Endothelial cell of umbilical vein (primary cell): ENCODE measurements around the gene PDE1C. TPM values are rescaled to one million over a fixed set of nuclear protein-coding genes. Genes with fewer than 3 reads are reported as not detected.
A peak's percentile ranks its signal among the peaks of the same experiment; 100 is the strongest.

Experiments
- BruUV-seq: library from RNA; stranded (reverse); fragments of 400-500 nt; replicated peaks from 2 replicates; lab custom pipeline; 2021; lab: Mats Ljungman, UMichigan
- CTCF ChIA-PET: fragments of 300-600, 350-600 bp; sonication (Branson Sonifier 250); formaldehyde crosslinking; loops from one replicate; lab custom pipeline; 2021; ENCODE audit warnings: antibody characterized with exemption, inconsistent platforms; lab: Charles Lee
- POLR2A ChIA-PET: fragments of 300-600, 350-600 bp; sonication (Branson Sonifier 250); formaldehyde crosslinking; loops from one replicate; lab custom pipeline; 2021; ENCODE audit warnings: antibody characterized with exemption, inconsistent platforms; lab: Charles Lee
- DNase-seq: peaks from one replicate; pipeline ENCODE4 v3.0.0-alpha.2; 2011; ENCODE audit warnings: low read depth, low spot score
- FAIRE-seq: peaks from 2 replicates; lab custom pipeline; 2011; peaks lifted over from hg19 to GRCh38; lab: Jason Lieb, UNC
- H2AFZ ChIP-seq: 2 replicates; pipeline ENCODE4 v1.6.0; 2012; ENCODE audit warnings: low read depth, low read length, control low read depth, inconsistent platforms
- H3K27ac ChIP-seq: 2 replicates; pipeline ENCODE4 v1.5.1; 2011; ENCODE audit warnings: low read depth, mild to moderate bottlenecking, control low read depth, low read length, moderate library complexity; ENCODE audit not compliant: insufficient read depth
- H3K27me3 ChIP-seq, 2 experiments: 2 replicates each; pipeline versions ENCODE4 v1.6.0 to v1.6.1; 2011; ENCODE audit warnings: low read length in 2 of 2, mixed read lengths in 1 of 2; ENCODE audit not compliant: control insufficient read depth in 2 of 2, insufficient read depth in 2 of 2
- H3K36me3 ChIP-seq, 2 experiments: 2 replicates in 1 of 2; 3 replicates in 1 of 2; pipeline ENCODE4 v1.5.1; 2011; ENCODE audit warnings: low read length in 2 of 2, mild to moderate bottlenecking in 1 of 2, moderate library complexity in 1 of 2; ENCODE audit not compliant: control insufficient read depth in 2 of 2, insufficient read depth in 2 of 2; ENCODE audit errors: extremely low read depth in 1 of 2
- H3K4me1 ChIP-seq: 3 replicates; pipeline ENCODE4 v1.5.1; 2011; ENCODE audit warnings: mild to moderate bottlenecking, low read length; ENCODE audit not compliant: control insufficient read depth, insufficient read depth; ENCODE audit errors: extremely low read depth
- H3K4me2 ChIP-seq: 2 replicates; pipeline ENCODE4 v1.6.1; 2011; ENCODE audit warnings: low read length, control low read depth, mixed read lengths; ENCODE audit not compliant: insufficient read depth
- H3K4me3 ChIP-seq, 3 experiments: fragments of 200-600 bp in 1 of 3; sonication (generic), shearing (Covaris generic) in 1 of 3; replicated peaks in 1 of 3; 2 replicates each; pipeline ENCODE4 v1.5.1; 2011 to 2016; ENCODE audit warnings: control low read depth in 3 of 3, low read length in 3 of 3, mild to moderate bottlenecking in 2 of 3, inconsistent platforms in 1 of 3, low read depth in 1 of 3, moderate library complexity in 1 of 3; ENCODE audit not compliant: insufficient read depth in 1 of 3
- H3K79me2 ChIP-seq: 2 replicates; pipeline ENCODE4 v1.6.0; 2012; ENCODE audit warnings: low read length, inconsistent platforms; ENCODE audit not compliant: control insufficient read depth, insufficient read depth
- H3K9ac ChIP-seq: replicated peaks from 2 replicates; pipeline ENCODE3; 2011; ENCODE audit warnings: low read length, control low read depth; ENCODE audit not compliant: insufficient read depth; ENCODE audit errors: extremely low read depth
- H3K9me1 ChIP-seq: replicated peaks from 3 replicates; pipeline ENCODE4 v1.6.0; 2011; ENCODE audit warnings: mild to moderate bottlenecking, low read length; ENCODE audit not compliant: control insufficient read depth, insufficient read depth; ENCODE audit errors: extremely low read depth
- H3K9me3 ChIP-seq: replicated peaks from 2 replicates; pipeline ENCODE4 v1.5.1; 2012; ENCODE audit warnings: low read length, inconsistent platforms; ENCODE audit not compliant: control insufficient read depth, insufficient read depth
- H4K20me1 ChIP-seq: replicated peaks from 2 replicates; pipeline ENCODE3; 2011; ENCODE audit warnings: mild to moderate bottlenecking, low read length; ENCODE audit not compliant: control insufficient read depth, insufficient read depth; ENCODE audit errors: extremely low read depth
- CTCF ChIP-seq, 2 donors: IDR thresholded peaks; 1 replicate in 1 of 2; 2 replicates in 1 of 2; pipeline ENCODE4 v1.5.1; 2011; ENCODE audit warnings: low read length in 2 of 2, mild to moderate bottlenecking in 2 of 2, moderate library complexity in 2 of 2, control low read depth in 1 of 2, inconsistent platforms in 1 of 2, low read depth in 1 of 2; ENCODE audit not compliant: insufficient read depth in 1 of 2; ENCODE audit errors: extremely low read depth in 1 of 2
- FOS ChIP-seq: IDR thresholded peaks from 2 replicates; pipeline ENCODE4 v1.6.1; 2011; ENCODE audit warnings: mild to moderate bottlenecking, low read length, moderate library complexity, borderline replicate concordance; ENCODE audit not compliant: insufficient read depth
- GATA2 ChIP-seq: IDR thresholded peaks from 2 replicates; pipeline ENCODE4 v1.7.0; 2011; ENCODE audit warnings: low read depth, mild to moderate bottlenecking, moderate library complexity, mixed read lengths, low read length; ENCODE audit not compliant: insufficient read length, insufficient read depth
- POLR2AphosphoS5 ChIP-seq: IDR thresholded peaks from 2 replicates; pipeline ENCODE4 v1.6.1; 2012; ENCODE audit warnings: low read depth, mild to moderate bottlenecking, control low read depth, low read length, moderate library complexity; ENCODE audit not compliant: insufficient read depth
- dilution Hi-C: fragments of 300-500 bp; cut with MboI; formaldehyde crosslinking; loops from one replicate; pipeline ENCODE4 v1.15.0; 2019; ENCODE audit warnings: low sequenced_read_pairs; ENCODE audit not compliant: extremely low pct_ligation_motif_present
- intact Hi-C: fragments of 100-400 bp; cut with micrococcal nuclease; formaldehyde crosslinking; loops from one replicate; pipeline ENCODE4 v1.10.0; 2022
- polyA plus RNA-seq, 4 experiments: library from polyadenylated mRNA; depleted of rRNA in 3 of 4; stranded (reverse) in 3 of 4; unstranded in 1 of 4; fragments of >200 nt; gene quantifications; 2 replicates each; pipeline versions ENCODE4 v1.2.1 to v1.2.3, GENCODE V29; 2011 to 2012; ENCODE audit warnings: missing spikeins in 1 of 4
- total RNA-seq: library from RNA; stranded (reverse); gene quantifications from 2 replicates; pipeline ENCODE4 v1.2.3, GENCODE V29; 2021
- TF ChIP-seq, protein P1 (sequence below): IDR thresholded peaks from 2 replicates; pipeline ENCODE4 v1.6.1; 2011; ENCODE audit not compliant: insufficient read depth, insufficient read length

PDE1C gene
- total and polyA plus RNA-seq, 2 donors (not counting 3 experiments of a cell fraction or from before 2014, with no cell fraction given), result 0.90 to 3.1 TPM

- Histone ChIP-seq H3K79me2 (no peaks in the 10 kb centered on the region), H3K4me2 (no peak overlapping the region), H4K20me1 (no peaks in the 10 kb centered on the region), H3K27me3 (peaks cover 20 to 54% of the 10 kb centered on the region in 2 experiments), H2AFZ (no peak overlapping the region), H3K4me1 (no peaks in the 10 kb centered on the region), H3K36me3 (no peaks in the 10 kb centered on the region), H3K9me1 (no peaks in the 10 kb centered on the region), H3K27ac (no peak overlapping the region), H3K9ac (no peak overlapping the region), H3K4me3 (no peak overlapping the region), H3K9me3 (no peaks in the 10 kb centered on the region)
- TF ChIP-seq POLR2AphosphoS5 (no peak), FOS (no peak), CTCF (IDR thresholded peaks at IDR 0.05; ENCODE audit: extremely low read depth in 1 of 2, insufficient read depth in 1 of 2, low read depth in 1 of 2, low read length in 2 of 2) (peak in 1 of 2 donors; percentile 11)
- dilution Hi-C loops (no loop called here), intact Hi-C loops (no loop called here)
- ChIA-PET CTCF (interaction anchor here (2.6 kb wide), 1 partner anchor 92 kb away, joined by 7 read pairs; no protein-coding TSS in a partner anchor), POLR2A (no interaction called here)
- DNase-seq, result no peak
- BruUV-seq, result no TSS peak
- peak; percentile 50 for FAIRE-seq
These were observed 2.2 kb upstream of the PDE1C start for GRCh38 chr7:32072397-32072796.

DNA sequence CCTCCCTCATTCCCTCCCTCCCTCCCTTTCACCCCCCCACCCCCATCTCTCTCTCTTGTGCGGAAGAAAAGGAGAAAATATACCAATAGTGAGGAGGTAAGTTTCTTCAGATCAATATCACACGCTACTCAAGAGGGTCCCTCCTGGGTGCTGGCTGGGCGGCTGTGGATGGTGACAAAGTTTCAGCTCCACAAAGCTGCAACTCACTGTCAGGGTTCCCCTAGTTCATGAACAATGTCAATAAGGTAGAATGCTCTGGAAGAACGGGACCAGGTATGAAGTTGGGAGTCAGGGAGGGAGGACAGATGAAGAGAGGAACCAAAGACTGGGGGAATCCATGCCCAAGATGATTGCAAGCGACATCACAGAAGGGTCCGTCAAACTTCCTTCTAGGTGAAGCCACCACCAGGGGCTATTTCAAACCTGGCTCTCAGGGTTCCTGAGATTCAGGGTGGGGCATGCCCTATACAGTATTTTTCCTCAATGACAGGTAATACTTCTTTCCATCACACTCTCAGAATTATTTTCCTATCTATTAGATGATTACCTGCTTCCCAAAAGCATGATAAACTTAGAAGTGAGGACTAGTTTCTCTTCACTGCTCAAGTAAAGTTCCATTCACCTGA, 1.4 kb upstream of the PDE1C start:
- Histone ChIP-seq H3K27ac (no peak overlapping the region), H3K9me1 (no peaks in the 10 kb centered on the region), H4K20me1 (no peaks in the 10 kb centered on the region), H3K9ac (no peak overlapping the region), H3K27me3 (peaks cover 20 to 57% of the 10 kb centered on the region in 2 experiments), H3K79me2 (no peaks in the 10 kb centered on the region), H3K36me3 (no peaks in the 10 kb centered on the region), H3K4me3 (peak overlapping the region in 1 of 3 experiments; percentile 78), H3K4me1 (no peaks in the 10 kb centered on the region), H3K4me2 (no peak overlapping the region), H2AFZ (peak overlapping the region; percentile 89), H3K9me3 (no peaks in the 10 kb centered on the region)
- FAIRE-seq (no peak), DNase-seq (no peak)
- intact Hi-C loops (no loop called here), dilution Hi-C loops (no loop called here)
- POLR2A ChIA-PET, result no interaction called here
- CTCF ChIA-PET, result interaction anchor here (0.9 to 4.1 kb wide), 6 partner anchors 92 to 290 kb away, joined by 3 to 22 read pairs (median 4); no protein-coding TSS in a partner anchor
- TF ChIP-seq FOS, result no peak
- TF ChIP-seq GATA2, result no peak
- TF ChIP-seq, protein P1, sequence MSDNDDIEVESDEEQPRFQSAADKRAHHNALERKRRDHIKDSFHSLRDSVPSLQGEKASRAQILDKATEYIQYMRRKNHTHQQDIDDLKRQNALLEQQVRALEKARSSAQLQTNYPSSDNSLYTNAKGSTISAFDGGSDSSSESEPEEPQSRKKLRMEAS, result no peak
- no TSS peak for BruUV-seq
